HCT116 (cell line): Measurements from ENCODE around the gene PDGFA. TPM values are rescaled to one million over a fixed set of nuclear protein-coding genes. Genes with fewer than 3 reads are reported as not detected.

Experiments used
- ATAC-seq: fragments of 200-7000 bp; cut with Tn5 transposase; 2 replicates; pipeline ENCODE4 v1.9.1; 2020; ENCODE audit warnings: mild to moderate bottlenecking, moderate library complexity
- BruUV-seq: library from RNA; stranded (reverse); fragments of 400-500 nt; replicated peaks from 2 replicates; lab custom pipeline; 2021; lab: Mats Ljungman, UMichigan
- CTCF ChIA-PET: fragments of 300-600 bp; sonication (Branson Sonifier 250); formaldehyde crosslinking; loops from one replicate; lab custom pipeline; 2021; ENCODE audit warnings: antibody characterized with exemption; lab: Charles Lee
- POLR2A ChIA-PET: fragments of 300-600, 350-600 bp; sonication (Branson Sonifier 250); formaldehyde crosslinking; loops from one replicate; lab custom pipeline; 2021; ENCODE audit warnings: antibody characterized with exemption; lab: Charles Lee
- RAD21 ChIA-PET, 2 experiments: fragments of 300-600 bp; sonication (Branson Sonifier 250); formaldehyde crosslinking; loops; one replicate each; lab custom pipeline; 2023; ENCODE audit warnings: low total read pairs in 2 of 2; ENCODE audit not compliant: uncharacterized antibody in 2 of 2, unreplicated experiment in 2 of 2, low non-redundant PET in 1 of 2; lab: Charles Lee
- DNase-seq: peaks from one replicate; pipeline ENCODE4 v3.0.0-alpha.2; 2010; ENCODE audit warnings: low read depth, low spot score
- H2AFZ ChIP-seq: fragments of 200-600 bp; shearing (Covaris generic), sonication (generic); 2 replicates; pipeline ENCODE4 v1.6.1; 2017; ENCODE audit warnings: low read depth, mixed run types, mixed read lengths, antibody characterized with exemption, low read length; ENCODE audit not compliant: poor library complexity, severe bottlenecking
- H3K27ac ChIP-seq: 2 replicates; pipeline ENCODE4 v1.5.1; 2012; ENCODE audit warnings: low read depth, low read length
- H3K27me3 ChIP-seq: fragments of 200-600 bp; sonication (generic); 2 replicates; pipeline ENCODE4 v1.6.1; 2016; ENCODE audit warnings: mixed run types, low read length, mixed read lengths; ENCODE audit not compliant: insufficient read depth
- H3K36me3 ChIP-seq, 2 experiments: fragments of 200-500 bp in 1 of 2; fragments of 200-600 bp in 1 of 2; sonication (Bioruptor generic) in 1 of 2; sonication (generic) in 1 of 2; 2 replicates each; pipeline versions ENCODE4 v1.5.1 to v1.6.1; 2014 to 2016; ENCODE audit warnings: low read length in 2 of 2, inconsistent platforms in 1 of 2, mixed read lengths in 1 of 2, mixed run types in 1 of 2; ENCODE audit not compliant: insufficient read depth in 2 of 2, control insufficient read depth in 1 of 2
- H3K4me1 ChIP-seq, 2 experiments: fragments of 200-600 bp in 1 of 2; sonication (generic) in 1 of 2; 2 replicates each; pipeline versions ENCODE4 v1.5.1 to v1.6.1; 2012 to 2017; ENCODE audit warnings: low read length in 2 of 2, inconsistent platforms in 1 of 2, mild to moderate bottlenecking in 1 of 2, mixed read lengths in 1 of 2, mixed run types in 1 of 2, moderate library complexity in 1 of 2; ENCODE audit not compliant: insufficient read depth in 2 of 2, control insufficient read depth in 1 of 2
- H3K4me2 ChIP-seq: fragments of 200-600 bp; sonication (generic); 2 replicates; pipeline ENCODE4 v1.6.1; 2017; ENCODE audit warnings: mixed run types, low read length, mixed read lengths
- H3K4me3 ChIP-seq, 2 experiments: fragments of 200-600 bp in 1 of 2; sonication (generic) in 1 of 2; replicated peaks in 1 of 2; 2 replicates each; pipeline ENCODE4 v1.5.1; 2011 to 2016; ENCODE audit warnings: low read length in 2 of 2, control low read depth in 1 of 2, low read depth in 1 of 2, mild to moderate bottlenecking in 1 of 2, mixed read lengths in 1 of 2, mixed run types in 1 of 2
- H3K79me2 ChIP-seq: fragments of 200-600 bp; sonication (generic); 2 replicates; pipeline ENCODE4 v1.6.1; 2017; ENCODE audit warnings: mild to moderate bottlenecking, mixed run types, low read length, moderate library complexity, mixed read lengths; ENCODE audit not compliant: insufficient read depth
- H3K9ac ChIP-seq: fragments of 200-600 bp; sonication (generic); 2 replicates; pipeline ENCODE4 v1.6.1; 2016; ENCODE audit warnings: low read length, mixed read lengths
- H3K9me2 ChIP-seq: fragments of 200-600 bp; sonication (generic), shearing (Covaris generic); 2 replicates; pipeline ENCODE4 v1.6.1; 2017; ENCODE audit warnings: mixed run types, mild to moderate bottlenecking, moderate library complexity; ENCODE audit not compliant: insufficient read depth
- H3K9me3 ChIP-seq, 2 experiments: fragments of 200-500 bp in 1 of 2; fragments of 200-600 bp in 1 of 2; sonication (Bioruptor generic) in 1 of 2; sonication (generic) in 1 of 2; 2 replicates each; pipeline ENCODE4 v1.6.1; 2014 to 2017; ENCODE audit warnings: low read length in 2 of 2, mixed read lengths in 2 of 2, inconsistent platforms in 1 of 2, low read depth in 1 of 2, mild to moderate bottlenecking in 1 of 2, mixed run types in 1 of 2, moderate library complexity in 1 of 2; ENCODE audit not compliant: control insufficient read depth in 1 of 2, insufficient read depth in 1 of 2
- H4K20me1 ChIP-seq: fragments of 200-600 bp; sonication (generic), shearing (Covaris generic); 2 replicates; pipeline ENCODE4 v1.6.1; 2017; ENCODE audit warnings: mixed run types, mild to moderate bottlenecking, moderate library complexity; ENCODE audit not compliant: insufficient read depth
- CEBPB ChIP-seq: IDR thresholded peaks from 2 replicates; pipeline ENCODE4 v1.6.1; 2012; ENCODE audit warnings: low read depth
- EZH2 ChIP-seq: fragments of 200-600 bp; sonication (generic); IDR thresholded peaks from 2 replicates; pipeline ENCODE4 v1.6.1; 2017; ENCODE audit warnings: antibody characterized with exemption, mixed run types
- EZH2phosphoT487 ChIP-seq: fragments of 200-600 bp; IDR thresholded peaks from 2 replicates; pipeline ENCODE4 v1.6.1; 2018; ENCODE audit warnings: antibody characterized with exemption, borderline replicate concordance
- FOSL1 ChIP-seq: IDR thresholded peaks from 2 replicates; pipeline ENCODE4 v1.6.1; 2012; ENCODE audit warnings: low read depth
- JUND ChIP-seq: IDR thresholded peaks from 2 replicates; pipeline ENCODE4 v1.6.1; 2012
- POLR2AphosphoS5 ChIP-seq: IDR thresholded peaks from 2 replicates; pipeline ENCODE4 v1.6.1; 2011; ENCODE audit warnings: mild to moderate bottlenecking, low read depth, low read length, moderate library complexity
- RAD21 ChIP-seq: IDR thresholded peaks from 2 replicates; pipeline ENCODE4 v1.6.1; 2012; ENCODE audit warnings: low read depth, mild to moderate bottlenecking
- SIN3A ChIP-seq: IDR thresholded peaks from 2 replicates; pipeline ENCODE4 v1.6.1; 2012; ENCODE audit warnings: low read depth
- SP1 ChIP-seq: IDR thresholded peaks from 2 replicates; pipeline ENCODE4 v1.6.1; 2012; ENCODE audit warnings: low read depth
- SRF ChIP-seq: IDR thresholded peaks from 2 replicates; pipeline ENCODE4 v1.6.1; 2012; ENCODE audit warnings: low read depth
- TCF7L2 ChIP-seq: IDR thresholded peaks from 2 replicates; pipeline ENCODE4 v1.7.0; 2011; ENCODE audit warnings: borderline replicate concordance, inconsistent platforms; ENCODE audit not compliant: insufficient read depth, insufficient read length; ENCODE audit errors: extremely low read depth
- YY1 ChIP-seq: IDR thresholded peaks from 2 replicates; pipeline ENCODE4 v1.6.1; 2011; ENCODE audit warnings: low read length, low read depth, moderate library complexity, mild to moderate bottlenecking; ENCODE audit not compliant: insufficient replicate concordance; ENCODE audit errors: extremely low read depth
- ZNF274 ChIP-seq: fragments of 200-500 bp; sonication (Bioruptor generic); IDR thresholded peaks from 2 replicates; pipeline ENCODE4 v1.6.1; 2014; ENCODE audit warnings: mild to moderate bottlenecking, low read depth, low read length, inconsistent platforms
- intact Hi-C: fragments of 100-400 bp; cut with micrococcal nuclease; formaldehyde crosslinking; loops from 2 replicates; pipeline ENCODE4 v1.10.0; 2022
- total RNA-seq: library from RNA; stranded (reverse); gene quantifications from one replicate; pipeline ENCODE4 v1.2.1, GENCODE V29; 2021; ENCODE audit not compliant: unreplicated experiment
- TF ChIP-seq, protein P1 (sequence below): IDR thresholded peaks from 2 replicates; pipeline ENCODE4 v1.6.1; 2012
- TF ChIP-seq, protein P2 (sequence below), 3 experiments: fragments of 200-600 bp in 1 of 3; sonication (generic) in 1 of 3; IDR thresholded peaks in 2 of 3; conservative IDR thresholded peaks in 1 of 3; 2 replicates each; pipeline ENCODE4 v1.5.1; 2012 to 2017; ENCODE audit warnings: low read depth in 2 of 3, low read length in 2 of 3, antibody characterized with exemption in 1 of 3, borderline replicate concordance in 1 of 3, control low read depth in 1 of 3, mild to moderate bottlenecking in 1 of 3, mixed read lengths in 1 of 3, mixed run types in 1 of 3, moderate library complexity in 1 of 3; ENCODE audit not compliant: insufficient read depth in 1 of 3
- TF ChIP-seq, protein P3 (sequence below): IDR thresholded peaks from 2 replicates; pipeline ENCODE4 v1.6.1; 2011; ENCODE audit warnings: mild to moderate bottlenecking, low read length, moderate library complexity; ENCODE audit not compliant: insufficient replicate concordance; ENCODE audit errors: extremely low read depth

PDGFA gene
- total RNA-seq, 1 experiment from 2014 or later = 44.7 TPM

DNA sequence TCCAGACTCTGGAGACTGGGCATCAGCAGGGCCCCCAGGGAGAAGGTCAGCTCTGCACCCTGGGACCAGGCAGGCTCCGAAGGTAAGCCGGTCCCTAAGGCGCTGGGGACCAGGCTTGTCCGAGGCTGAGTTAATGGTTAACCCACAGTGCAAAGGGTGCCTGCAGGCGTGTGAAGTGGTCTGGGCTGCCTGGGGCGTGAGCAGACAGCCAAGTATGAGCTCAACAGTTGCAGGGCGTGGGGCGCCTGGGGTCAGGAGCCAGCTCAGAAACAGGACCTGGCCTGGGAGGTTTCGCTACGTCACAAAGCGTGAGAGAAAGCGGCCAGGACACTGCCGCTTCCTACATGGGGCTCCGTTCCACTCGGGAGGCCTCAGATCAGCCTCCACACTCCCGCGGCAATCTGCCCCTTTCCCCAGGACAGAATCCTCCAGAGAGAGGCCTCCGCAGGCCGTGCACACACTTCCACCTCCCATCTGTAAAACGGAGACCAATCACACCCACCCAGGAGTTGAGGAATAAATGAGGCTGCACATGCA, 16.0 kb downstream of the PDGFA start:
- Histone ChIP-seq H2AFZ (no peak overlapping the region), H3K9me2 (no peaks in the 10 kb centered on the region), H3K9ac (no peak overlapping the region), H3K4me3 (no peak overlapping the region), H3K79me2 (no peaks in the 10 kb centered on the region), H3K4me2 (no peak overlapping the region), H4K20me1 (no peaks in the 10 kb centered on the region), H3K36me3 (peaks cover 2 to 11% of the 10 kb centered on the region in 2 experiments; a peak in 2 of 4 replicates), H3K27ac (no peak overlapping the region), H3K9me3 (no peaks in the 10 kb centered on the region), H3K4me1 (peaks cover 0 to 4% of the 10 kb centered on the region in 2 experiments; a peak in 2 of 4 replicates), H3K27me3 (no peaks in the 10 kb centered on the region)
- no peak for DNase-seq
- ChIA-PET RAD21 (no interaction called here), CTCF (no interaction called here), POLR2A (no interaction called here)
- intact Hi-C loops = no loop called here
- BruUV-seq = no TSS peak
- TF ChIP-seq EZH2phosphoT487 (no peak), SRF (no peak), FOSL1 (no peak), ZNF274 (no peak), RAD21 (no peak), SP1 (no peak), EZH2 (no peak), SIN3A (no peak), JUND (no peak), POLR2AphosphoS5 (no peak), TCF7L2 (no peak), YY1 (no peak), CEBPB (no peak)
- TF ChIP-seq, protein P1, sequence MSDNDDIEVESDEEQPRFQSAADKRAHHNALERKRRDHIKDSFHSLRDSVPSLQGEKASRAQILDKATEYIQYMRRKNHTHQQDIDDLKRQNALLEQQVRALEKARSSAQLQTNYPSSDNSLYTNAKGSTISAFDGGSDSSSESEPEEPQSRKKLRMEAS = no peak
- TF ChIP-seq, protein P2, sequence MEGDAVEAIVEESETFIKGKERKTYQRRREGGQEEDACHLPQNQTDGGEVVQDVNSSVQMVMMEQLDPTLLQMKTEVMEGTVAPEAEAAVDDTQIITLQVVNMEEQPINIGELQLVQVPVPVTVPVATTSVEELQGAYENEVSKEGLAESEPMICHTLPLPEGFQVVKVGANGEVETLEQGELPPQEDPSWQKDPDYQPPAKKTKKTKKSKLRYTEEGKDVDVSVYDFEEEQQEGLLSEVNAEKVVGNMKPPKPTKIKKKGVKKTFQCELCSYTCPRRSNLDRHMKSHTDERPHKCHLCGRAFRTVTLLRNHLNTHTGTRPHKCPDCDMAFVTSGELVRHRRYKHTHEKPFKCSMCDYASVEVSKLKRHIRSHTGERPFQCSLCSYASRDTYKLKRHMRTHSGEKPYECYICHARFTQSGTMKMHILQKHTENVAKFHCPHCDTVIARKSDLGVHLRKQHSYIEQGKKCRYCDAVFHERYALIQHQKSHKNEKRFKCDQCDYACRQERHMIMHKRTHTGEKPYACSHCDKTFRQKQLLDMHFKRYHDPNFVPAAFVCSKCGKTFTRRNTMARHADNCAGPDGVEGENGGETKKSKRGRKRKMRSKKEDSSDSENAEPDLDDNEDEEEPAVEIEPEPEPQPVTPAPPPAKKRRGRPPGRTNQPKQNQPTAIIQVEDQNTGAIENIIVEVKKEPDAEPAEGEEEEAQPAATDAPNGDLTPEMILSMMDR (IDR thresholded peaks at IDR 0.05 in 2 of 3, conservative IDR thresholded peaks at IDR 0.05 in 1 of 3; ENCODE audit: borderline replicate concordance in 1 of 3, insufficient read depth in 1 of 3, low read depth in 2 of 3, low read length in 2 of 3) = no peak
- TF ChIP-seq, protein P3, sequence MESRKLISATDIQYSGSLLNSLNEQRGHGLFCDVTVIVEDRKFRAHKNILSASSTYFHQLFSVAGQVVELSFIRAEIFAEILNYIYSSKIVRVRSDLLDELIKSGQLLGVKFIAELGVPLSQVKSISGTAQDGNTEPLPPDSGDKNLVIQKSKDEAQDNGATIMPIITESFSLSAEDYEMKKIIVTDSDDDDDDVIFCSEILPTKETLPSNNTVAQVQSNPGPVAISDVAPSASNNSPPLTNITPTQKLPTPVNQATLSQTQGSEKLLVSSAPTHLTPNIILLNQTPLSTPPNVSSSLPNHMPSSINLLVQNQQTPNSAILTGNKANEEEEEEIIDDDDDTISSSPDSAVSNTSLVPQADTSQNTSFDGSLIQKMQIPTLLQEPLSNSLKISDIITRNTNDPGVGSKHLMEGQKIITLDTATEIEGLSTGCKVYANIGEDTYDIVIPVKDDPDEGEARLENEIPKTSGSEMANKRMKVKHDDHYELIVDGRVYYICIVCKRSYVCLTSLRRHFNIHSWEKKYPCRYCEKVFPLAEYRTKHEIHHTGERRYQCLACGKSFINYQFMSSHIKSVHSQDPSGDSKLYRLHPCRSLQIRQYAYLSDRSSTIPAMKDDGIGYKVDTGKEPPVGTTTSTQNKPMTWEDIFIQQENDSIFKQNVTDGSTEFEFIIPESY = no peak
- no peak for ATAC-seq
